Occipital lobe (tissue), 2 donors: Measurements from ENCODE around the gene CUX1. TPM values are rescaled to one million over a fixed set of nuclear protein-coding genes. Genes with fewer than 3 reads are reported as not detected.
"Not testable (repeated sequence)": the region's sequence is repeated elsewhere in the genome, so short reads cannot be mapped to it uniquely, and the experiment has no call there.

Experiments
- DNase-seq: peaks from one replicate; lab custom pipeline; 2025; lab: John Stamatoyannopoulos, UW
- total RNA-seq: library from RNA; depleted of rRNA; stranded (reverse); fragments of >200 nt; gene quantifications from one replicate; pipeline ENCODE4 v1.2.3, GENCODE V29; 2014

The CUX1 gene
- total RNA-seq, 1 donor from 2014 or later: 23.2 TPM

GRCh38 chr7:101792682-101793071 is 24.7 kb upstream of the CUX1 start:
- DNase-seq: not testable (repeated sequence)

GRCh38 chr7:101795461-101795860 is 22.0 kb upstream of the CUX1 start:
- no peak for DNase-seq

GRCh38 chr7:101798173-101798572 is 19.3 kb upstream of the CUX1 start:
- not testable (repeated sequence) for DNase-seq

- DNase-seq: no peak
These were observed 14.0 kb upstream of the CUX1 start for GRCh38 chr7:101803203-101804087.

GRCh38 chr7:101804088-101804963 is 13.1 kb upstream of the CUX1 start:
- no peak for DNase-seq

GRCh38 chr7:101804967-101805366 is 12.5 kb upstream of the CUX1 start:
- no peak for DNase-seq

- DNase-seq: no peak
These were observed 4.8 kb upstream of the CUX1 start for GRCh38 chr7:101812595-101812994.

- DNase-seq: no peak
These were observed 3.9 kb upstream of the CUX1 start for GRCh38 chr7:101813402-101814019.

- DNase-seq: no peak
These were observed 3.1 kb upstream of the CUX1 start for GRCh38 chr7:101814081-101814990.

- DNase-seq: peak; percentile 65
These were observed 2.2 kb upstream of the CUX1 start for GRCh38 chr7:101814991-101815825.

GRCh38 chr7:101815826-101816594 is 1.4 kb upstream of the CUX1 start:
- peak; percentile 41 for DNase-seq

GRCh38 chr7:101816595-101817470 is 593 bp upstream of the CUX1 start:
- no peak for DNase-seq

- DNase-seq: no peak
These were observed 1.1 kb downstream of the CUX1 start for GRCh38 chr7:101818287-101819071.

- DNase-seq: no peak
These were observed 1.8 kb downstream of the CUX1 start for GRCh38 chr7:101819183-101819582.

GRCh38 chr7:101819913-101820522 is 2.6 kb downstream of the CUX1 start:
- DNase-seq: no peak

GRCh38 chr7:101820703-101821102 is 3.3 kb downstream of the CUX1 start:
- no peak for DNase-seq

- DNase-seq: not testable (repeated sequence)
These were observed 5.2 kb downstream of the CUX1 start for GRCh38 chr7:101822632-101823031.
